GM18861 (cell line): Measurements from ENCODE around the gene FTHL17.

Source experiments
- ATAC-seq: cut with Tn5 transposase; IDR thresholded peaks from one replicate; pipeline ENCODE4 v1.9.1; 2021; ENCODE audit not compliant: unreplicated experiment

Gene FTHL17

GRCh38 chrX:31071725-31072124, at the start of gene FTHL17:
Gene FTHL17 (minus strand): TSS chrX:31072041. CDS start chrX:31071953, 88 bp downstream.
- no peak for ATAC-seq

GRCh38 chrX:31117266-31117665, 45.4 kb upstream of the FTHL17 start:
- ATAC-seq = no peak

- ATAC-seq = no peak
Observed at GRCh38 chrX:31115398-31115797, 43.6 kb upstream of the FTHL17 start.

GRCh38 chrX:31114858-31115257, 43.0 kb upstream of the FTHL17 start:
- ATAC-seq = no peak

GRCh38 chrX:31112226-31112999, 40.6 kb upstream of the FTHL17 start:
- ATAC-seq = no peak

GRCh38 chrX:31110657-31111056, 38.8 kb upstream of the FTHL17 start:
- ATAC-seq = no peak

GRCh38 chrX:31099536-31100090, 27.8 kb upstream of the FTHL17 start:
- ATAC-seq = peak; percentile 77

GRCh38 chrX:31098079-31098478, 26.2 kb upstream of the FTHL17 start:
- no peak for ATAC-seq

- ATAC-seq = peak; percentile 15
Observed at GRCh38 chrX:31093639-31093975, 21.8 kb upstream of the FTHL17 start.

- ATAC-seq = peak; percentile 65
Observed at GRCh38 chrX:31092970-31093638, 21.3 kb upstream of the FTHL17 start.

- ATAC-seq = no peak
Observed at GRCh38 chrX:31092476-31092875, 20.6 kb upstream of the FTHL17 start.

GRCh38 chrX:31091819-31092218, 20.0 kb upstream of the FTHL17 start:
- no peak for ATAC-seq

GRCh38 chrX:31074522-31074921, 2.7 kb upstream of the FTHL17 start:
- ATAC-seq = no peak

- no peak for ATAC-seq
Observed at GRCh38 chrX:31071262-31071661, 579 bp downstream of the FTHL17 start.

- ATAC-seq = peak; percentile 56
Observed at GRCh38 chrX:31070057-31070468, 1.8 kb downstream of the FTHL17 start.

- ATAC-seq = no peak
Observed at GRCh38 chrX:31063114-31063513, 8.7 kb downstream of the FTHL17 start.

GRCh38 chrX:31061091-31061490, 10.8 kb downstream of the FTHL17 start:
- ATAC-seq = peak; percentile 77

GRCh38 chrX:31060016-31060415, 11.8 kb downstream of the FTHL17 start:
- ATAC-seq = no peak

GRCh38 chrX:31058284-31058683, 13.6 kb downstream of the FTHL17 start:
- no peak for ATAC-seq

- ATAC-seq = no peak
Observed at GRCh38 chrX:31057691-31058090, 14.2 kb downstream of the FTHL17 start.

GRCh38 chrX:31057291-31057690, 14.6 kb downstream of the FTHL17 start:
- ATAC-seq = no peak

GRCh38 chrX:31053621-31054020, 18.2 kb downstream of the FTHL17 start:
- no peak for ATAC-seq
